Epithelial cell of esophagus (primary cell): Measurements from ENCODE around the gene UGT1A10.

Source experiments
- DNase-seq: peaks from one replicate; pipeline ENCODE4 v3.0.0; 2010; ENCODE audit warnings: low read depth
- H3K4me3 ChIP-seq: 2 replicates; pipeline ENCODE4 v1.5.1; 2011; ENCODE audit warnings: mild to moderate bottlenecking, low read length, control low read depth
- TF ChIP-seq, protein P1 (sequence below): IDR thresholded peaks from 2 replicates; pipeline ENCODE4 v1.5.1; 2011; ENCODE audit warnings: low read depth, mild to moderate bottlenecking, low read length, control low read depth, inconsistent platforms; ENCODE audit not compliant: insufficient read depth; ENCODE audit errors: missing control alignments

Gene UGT1A10

DNA sequence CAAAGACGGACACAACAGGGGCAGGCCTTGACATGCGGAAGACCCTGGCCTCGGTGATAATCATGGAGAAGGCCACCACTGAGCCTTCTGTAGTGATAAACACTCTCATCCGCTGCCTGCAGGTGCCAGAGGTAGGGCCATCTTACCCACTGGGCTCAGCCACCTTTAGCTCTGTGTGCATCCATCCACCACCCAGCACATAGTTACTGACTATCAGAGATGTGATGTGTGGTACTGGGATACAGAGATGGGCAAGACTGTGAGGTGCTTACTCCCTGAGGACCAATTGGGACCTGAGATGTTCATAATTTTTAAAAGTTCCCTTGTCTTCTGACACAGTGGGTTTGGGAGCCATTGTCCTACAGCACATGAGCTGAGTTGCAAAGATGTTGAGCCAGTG lies 143.5 kb downstream of the UGT1A10 start:
- H3K4me3 ChIP-seq, result no peak overlapping the region
- TF ChIP-seq, protein P1, sequence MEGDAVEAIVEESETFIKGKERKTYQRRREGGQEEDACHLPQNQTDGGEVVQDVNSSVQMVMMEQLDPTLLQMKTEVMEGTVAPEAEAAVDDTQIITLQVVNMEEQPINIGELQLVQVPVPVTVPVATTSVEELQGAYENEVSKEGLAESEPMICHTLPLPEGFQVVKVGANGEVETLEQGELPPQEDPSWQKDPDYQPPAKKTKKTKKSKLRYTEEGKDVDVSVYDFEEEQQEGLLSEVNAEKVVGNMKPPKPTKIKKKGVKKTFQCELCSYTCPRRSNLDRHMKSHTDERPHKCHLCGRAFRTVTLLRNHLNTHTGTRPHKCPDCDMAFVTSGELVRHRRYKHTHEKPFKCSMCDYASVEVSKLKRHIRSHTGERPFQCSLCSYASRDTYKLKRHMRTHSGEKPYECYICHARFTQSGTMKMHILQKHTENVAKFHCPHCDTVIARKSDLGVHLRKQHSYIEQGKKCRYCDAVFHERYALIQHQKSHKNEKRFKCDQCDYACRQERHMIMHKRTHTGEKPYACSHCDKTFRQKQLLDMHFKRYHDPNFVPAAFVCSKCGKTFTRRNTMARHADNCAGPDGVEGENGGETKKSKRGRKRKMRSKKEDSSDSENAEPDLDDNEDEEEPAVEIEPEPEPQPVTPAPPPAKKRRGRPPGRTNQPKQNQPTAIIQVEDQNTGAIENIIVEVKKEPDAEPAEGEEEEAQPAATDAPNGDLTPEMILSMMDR, result no peak
- no peak for DNase-seq

DNA sequence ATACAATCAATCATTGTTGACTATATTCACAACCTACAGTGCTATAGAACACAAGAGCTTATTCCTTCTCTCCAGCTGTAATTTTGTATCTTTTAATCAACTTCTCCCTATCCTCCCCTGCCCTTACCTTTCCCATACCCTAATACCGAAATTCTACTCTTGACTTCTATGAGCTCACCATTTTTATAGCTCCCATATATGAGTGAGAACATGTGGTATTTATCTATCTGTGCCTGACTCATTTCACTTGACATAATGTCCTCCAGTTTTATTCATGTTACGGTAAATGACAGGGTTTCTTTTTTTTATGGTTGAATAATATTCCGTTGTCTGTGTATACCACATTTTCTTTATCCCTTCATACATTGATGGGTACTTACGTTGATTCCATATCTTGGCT lies 144.5 kb downstream of the UGT1A10 start:
- TF ChIP-seq, protein P1, result no peak
- H3K4me3 ChIP-seq, result no peak overlapping the region
- DNase-seq, result no peak

DNA sequence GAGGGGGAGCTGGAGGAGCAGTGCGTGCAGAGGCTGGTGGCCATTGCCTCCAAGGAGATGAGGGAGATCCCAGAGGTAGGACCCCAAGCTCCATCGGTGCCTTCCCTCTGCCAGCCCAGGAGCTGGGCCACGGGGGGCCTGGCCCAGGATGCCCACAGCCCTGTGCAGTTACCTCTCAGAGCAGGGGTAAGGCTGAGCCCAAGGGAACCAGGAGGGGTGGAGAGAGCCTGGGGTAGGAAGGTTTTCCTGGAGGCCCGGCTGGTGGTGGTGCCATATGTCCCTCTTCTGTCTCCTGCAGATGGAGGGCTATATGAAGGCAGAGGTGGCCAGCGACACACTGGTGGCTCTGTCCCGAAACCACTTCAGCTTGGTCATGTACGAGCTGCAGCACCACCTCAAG lies 153.3 kb downstream of the UGT1A10 start:
- no peak for DNase-seq
- H3K4me3 ChIP-seq, result no peak overlapping the region
- TF ChIP-seq, protein P1, result no peak

DNA sequence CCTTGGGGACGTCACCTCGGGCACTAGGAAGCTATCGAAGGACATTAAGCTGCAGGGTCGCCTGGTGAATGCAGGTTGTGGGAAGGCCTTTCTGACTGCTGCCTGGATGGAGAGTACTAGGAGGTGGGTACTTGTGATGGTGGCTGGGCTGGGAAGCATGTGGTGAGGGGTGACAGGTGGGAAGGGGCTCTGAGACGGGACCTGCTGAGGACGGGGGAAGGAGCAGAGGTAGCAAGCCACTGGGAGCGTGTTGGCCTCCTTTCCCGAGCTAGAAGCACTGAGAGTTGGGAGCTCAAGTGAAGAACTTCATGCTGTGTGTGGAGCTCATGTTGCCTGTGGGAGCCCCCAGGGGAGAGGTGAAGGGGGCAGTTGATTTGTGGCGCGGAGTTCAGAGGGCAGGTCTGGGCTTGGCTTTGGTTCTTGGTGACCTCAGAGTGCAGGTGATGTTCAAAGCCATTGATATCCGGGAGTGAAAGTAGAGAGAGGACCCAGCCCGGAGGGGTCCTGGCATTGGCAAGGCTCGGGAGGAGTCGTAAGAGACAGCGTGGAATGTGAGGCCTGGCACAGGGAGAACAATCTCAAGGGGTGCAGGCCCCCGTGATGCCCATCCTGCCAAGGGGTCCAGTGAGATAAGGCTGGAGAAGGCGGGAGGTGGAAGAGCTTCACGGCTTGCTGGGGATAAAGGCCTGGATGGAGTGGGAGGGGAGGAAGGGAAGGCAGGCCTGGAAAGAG lies 155.1 kb downstream of the UGT1A10 start:
- TF ChIP-seq, protein P1, result no peak
- DNase-seq, result no peak
- no peak overlapping the region for H3K4me3 ChIP-seq

DNA sequence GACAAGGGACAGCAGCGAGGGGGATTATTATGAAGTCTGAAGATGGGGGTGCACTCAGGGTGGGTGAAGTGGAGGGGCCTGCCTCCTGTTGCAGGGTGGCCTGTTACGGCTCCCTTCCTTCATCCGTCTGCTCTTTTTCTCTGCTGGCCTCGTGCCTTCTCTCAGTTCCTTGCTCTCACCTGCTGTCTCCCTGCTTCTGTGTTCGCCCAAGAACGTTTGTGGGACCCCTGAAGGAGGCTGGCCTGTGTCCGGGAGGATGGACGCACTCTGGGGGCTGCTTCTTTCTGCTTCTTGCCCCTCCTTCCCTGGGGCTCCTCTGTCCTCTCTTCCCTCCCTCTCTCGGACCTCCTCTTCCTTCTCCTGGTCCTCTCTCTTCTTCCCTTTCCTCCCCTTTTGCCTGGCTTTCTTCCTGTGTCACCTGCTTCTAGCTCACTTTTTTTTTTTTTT lies 155.7 kb downstream of the UGT1A10 start:
- no peak for DNase-seq
- no peak overlapping the region for H3K4me3 ChIP-seq
- TF ChIP-seq, protein P1, result no peak

DNA sequence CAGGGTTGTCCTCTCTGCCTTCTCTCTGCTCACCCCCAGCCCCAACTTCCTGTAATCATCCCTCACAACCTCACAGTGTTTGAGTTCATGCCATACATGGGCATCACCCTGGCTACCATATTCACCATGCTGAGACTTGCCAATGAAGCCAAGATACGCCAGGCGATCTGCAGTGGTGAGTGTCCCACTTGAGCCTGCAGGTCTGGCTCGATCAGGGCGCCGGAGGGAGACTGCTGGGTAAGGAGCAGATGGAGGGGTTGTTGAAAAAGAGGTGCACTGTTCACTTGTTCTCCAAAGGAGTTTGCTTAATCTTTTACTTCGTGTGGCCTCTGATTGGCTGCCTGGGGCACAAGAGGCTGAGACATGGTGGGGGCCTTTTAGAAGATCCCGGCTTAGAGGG lies 156.5 kb downstream of the UGT1A10 start:
- no peak overlapping the region for H3K4me3 ChIP-seq
- no peak for DNase-seq
- TF ChIP-seq, protein P1, result no peak
